DOHH2 (cell line): ENCODE measurements around the gene CYB561A3.

Experiments
- H3F3A ChIP-seq: fragments of 200-600 bp; sonication (generic), shearing (Covaris generic); 2 replicates; pipeline ENCODE4 v1.6.0; 2016; ENCODE audit warnings: antibody characterized with exemption, mild to moderate bottlenecking; ENCODE audit not compliant: control insufficient read depth, insufficient read depth
- H3K27ac ChIP-seq: fragments of 200-600 bp; sonication (generic); 2 replicates; pipeline ENCODE4 v1.5.1; 2014; ENCODE audit warnings: low read depth, mild to moderate bottlenecking, low read length, moderate library complexity
- H3K27me3 ChIP-seq: fragments of 200-600 bp; sonication (generic); 2 replicates; pipeline ENCODE4 v1.6.1; 2014; ENCODE audit warnings: mild to moderate bottlenecking, low read length, mixed read lengths; ENCODE audit not compliant: control insufficient read depth
- H3K36me3 ChIP-seq: fragments of 200-600 bp; sonication (generic); 2 replicates; pipeline ENCODE4 v1.6.1; 2014; ENCODE audit warnings: mild to moderate bottlenecking, low read length, moderate library complexity, mixed read lengths; ENCODE audit not compliant: control insufficient read depth
- H3K4me1 ChIP-seq: fragments of 200-600 bp; sonication (generic); 2 replicates; pipeline ENCODE4 v1.6.1; 2014; ENCODE audit warnings: mild to moderate bottlenecking, low read length, mixed read lengths; ENCODE audit not compliant: control insufficient read depth
- H3K4me2 ChIP-seq: fragments of 200-600 bp; sonication (generic); 2 replicates; pipeline ENCODE4 v1.6.0; 2014; ENCODE audit warnings: mild to moderate bottlenecking, low read length, moderate library complexity
- H3K4me3 ChIP-seq: fragments of 200-600 bp; sonication (generic); 2 replicates; pipeline ENCODE4 v1.5.1; 2014; ENCODE audit warnings: mild to moderate bottlenecking, low read length, mixed read lengths
- H3K79me2 ChIP-seq: fragments of 200-600 bp; sonication (generic); 2 replicates; pipeline ENCODE4 v1.6.1; 2014; ENCODE audit warnings: mild to moderate bottlenecking, low read length, mixed read lengths; ENCODE audit not compliant: control insufficient read depth
- H3K9me2 ChIP-seq: fragments of 200-600 bp; sonication (generic); replicated peaks from 2 replicates; pipeline ENCODE4 v1.6.1; 2014; ENCODE audit warnings: mild to moderate bottlenecking, low read length, mixed read lengths; ENCODE audit not compliant: control insufficient read depth
- H3K9me3 ChIP-seq: fragments of 200-600 bp; sonication (generic); 2 replicates; pipeline ENCODE4 v1.6.1; 2014; ENCODE audit warnings: antibody characterized with exemption, low read length, mixed read lengths; ENCODE audit not compliant: control insufficient read depth, insufficient read depth
- H4K20me1 ChIP-seq: fragments of 200-600 bp; sonication (generic); 2 replicates; pipeline ENCODE4 v1.6.0; 2014; ENCODE audit warnings: low read depth, mild to moderate bottlenecking, antibody characterized with exemption, low read length, moderate library complexity; ENCODE audit not compliant: control insufficient read depth, insufficient read depth
- EZH2phosphoT487 ChIP-seq: fragments of 200-600 bp; sonication (generic); IDR thresholded peaks from 2 replicates; pipeline ENCODE4 v1.6.1; 2017; ENCODE audit warnings: borderline replicate concordance, mild to moderate bottlenecking, antibody characterized with exemption, low read length, moderate library complexity, mixed read lengths
- TF ChIP-seq, protein P1 (sequence below): fragments of 200-600 bp; sonication (generic); IDR thresholded peaks from one replicate; pipeline ENCODE4 v1.5.1; 2014; ENCODE audit warnings: antibody characterized with exemption, mild to moderate bottlenecking, low read depth, low read length; ENCODE audit not compliant: poor library complexity, severe bottlenecking

CYB561A3 gene

GRCh38 chr11:61404641-61405040 lies 43.0 kb upstream of the CYB561A3 start:
- H3K36me3 ChIP-seq: peaks cover 85% of the 10 kb centered on the region
- no peaks in the 10 kb centered on the region for H3K9me2 ChIP-seq
- no peaks in the 10 kb centered on the region for H3K4me1 ChIP-seq
- H3K4me2 ChIP-seq: no peak overlapping the region
- no peak overlapping the region for H3K27ac ChIP-seq
- no peaks in the 10 kb centered on the region for H3K79me2 ChIP-seq
- no peak overlapping the region for H3K4me3 ChIP-seq
- H4K20me1 ChIP-seq: 0 out of 2 replicates have a peak, but pooled peaks cover 4% of the 10 kb centered on the region
- no peaks in the 10 kb centered on the region for H3K9me3 ChIP-seq
- no peak for TF ChIP-seq EZH2phosphoT487
- TF ChIP-seq, protein P1, sequence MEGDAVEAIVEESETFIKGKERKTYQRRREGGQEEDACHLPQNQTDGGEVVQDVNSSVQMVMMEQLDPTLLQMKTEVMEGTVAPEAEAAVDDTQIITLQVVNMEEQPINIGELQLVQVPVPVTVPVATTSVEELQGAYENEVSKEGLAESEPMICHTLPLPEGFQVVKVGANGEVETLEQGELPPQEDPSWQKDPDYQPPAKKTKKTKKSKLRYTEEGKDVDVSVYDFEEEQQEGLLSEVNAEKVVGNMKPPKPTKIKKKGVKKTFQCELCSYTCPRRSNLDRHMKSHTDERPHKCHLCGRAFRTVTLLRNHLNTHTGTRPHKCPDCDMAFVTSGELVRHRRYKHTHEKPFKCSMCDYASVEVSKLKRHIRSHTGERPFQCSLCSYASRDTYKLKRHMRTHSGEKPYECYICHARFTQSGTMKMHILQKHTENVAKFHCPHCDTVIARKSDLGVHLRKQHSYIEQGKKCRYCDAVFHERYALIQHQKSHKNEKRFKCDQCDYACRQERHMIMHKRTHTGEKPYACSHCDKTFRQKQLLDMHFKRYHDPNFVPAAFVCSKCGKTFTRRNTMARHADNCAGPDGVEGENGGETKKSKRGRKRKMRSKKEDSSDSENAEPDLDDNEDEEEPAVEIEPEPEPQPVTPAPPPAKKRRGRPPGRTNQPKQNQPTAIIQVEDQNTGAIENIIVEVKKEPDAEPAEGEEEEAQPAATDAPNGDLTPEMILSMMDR: no peak
- H3F3A ChIP-seq: peaks cover 38% of the 10 kb centered on the region
- H3K27me3 ChIP-seq: no peaks in the 10 kb centered on the region

GRCh38 chr11:61404103-61404502 lies 42.4 kb upstream of the CYB561A3 start:
- peaks cover 38% of the 10 kb centered on the region for H3F3A ChIP-seq
- H3K27me3 ChIP-seq: no peaks in the 10 kb centered on the region
- peaks cover 80% of the 10 kb centered on the region for H3K36me3 ChIP-seq
- no peaks in the 10 kb centered on the region for H3K9me3 ChIP-seq
- H3K4me1 ChIP-seq: no peaks in the 10 kb centered on the region
- no peak for TF ChIP-seq EZH2phosphoT487
- TF ChIP-seq, protein P1: no peak
- H3K9me2 ChIP-seq: no peaks in the 10 kb centered on the region
- no peak overlapping the region for H3K4me2 ChIP-seq
- 0 out of 2 replicates have a peak, but pooled peaks cover 4% of the 10 kb centered on the region for H4K20me1 ChIP-seq
- H3K4me3 ChIP-seq: no peak overlapping the region
- H3K27ac ChIP-seq: no peak overlapping the region
- no peaks in the 10 kb centered on the region for H3K79me2 ChIP-seq

DNA sequence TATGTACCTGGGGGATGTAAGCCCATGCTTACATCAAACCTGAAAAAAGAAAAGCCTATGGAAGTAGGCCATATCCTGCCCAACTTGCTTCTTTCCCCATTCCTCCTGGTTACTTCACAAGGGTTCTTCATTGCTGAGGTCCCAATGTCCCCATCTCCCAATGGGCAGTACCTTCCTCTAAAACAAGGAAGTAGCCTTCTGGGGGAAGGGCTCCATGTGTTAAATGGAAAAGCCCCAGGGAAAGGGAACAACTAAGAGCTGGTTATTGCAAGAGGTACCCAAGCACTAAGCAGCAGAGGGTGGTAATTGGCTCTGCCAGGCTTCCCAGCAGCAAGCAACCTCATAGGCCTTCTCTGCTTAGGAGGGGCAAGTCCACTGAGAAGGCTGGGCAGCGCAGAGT lies 42.0 kb upstream of the CYB561A3 start:
- TF ChIP-seq, protein P1: no peak
- TF ChIP-seq EZH2phosphoT487: no peak
- Histone ChIP-seq H3K4me2 (no peak overlapping the region), H3F3A (peaks cover 38% of the 10 kb centered on the region), H3K4me1 (no peaks in the 10 kb centered on the region), H3K27ac (no peak overlapping the region), H3K4me3 (no peak overlapping the region), H3K79me2 (no peaks in the 10 kb centered on the region), H3K9me2 (no peaks in the 10 kb centered on the region), H3K9me3 (no peaks in the 10 kb centered on the region), H3K36me3 (peaks cover 77% of the 10 kb centered on the region), H4K20me1 (0 out of 2 replicates have a peak, but pooled peaks cover 4% of the 10 kb centered on the region), H3K27me3 (no peaks in the 10 kb centered on the region)
